Upper lobe of left lung (tissue), 4 donors: ENCODE results near the gene CYP24A1.

Source experiments
- CTCF ChIP-seq, 6 experiments: fragments of 450-650 bp in 4 of 6; fragments of 200-600 bp in 2 of 6; sonication (generic) in 2 of 6; IDR thresholded peaks; one replicate each; pipeline ENCODE4 v1.5.1; 2016 to 2019; ENCODE audit warnings: antibody characterized with exemption in 6 of 6
- EP300 ChIP-seq, 4 donors: sonication (generic); formaldehyde crosslinking; IDR thresholded peaks; one replicate each; pipeline ENCODE4 v1.5.1; 2017; ENCODE audit warnings: antibody characterized with exemption in 4 of 4, control low read depth in 2 of 4

GRCh38 chr20:54200487-54201267, 26.9 kb upstream of the CYP24A1 start:
- TF ChIP-seq CTCF (IDR thresholded peaks at IDR 0.05) (no peak), EP300 (IDR thresholded peaks at IDR 0.05) (no peak)
